Prostate gland (tissue), 2 donors: ENCODE data around the gene XPNPEP1.

ENCODE experiments used
- POLR2A ChIP-seq: fragments of 450-650 bp; IDR thresholded peaks from one replicate; pipeline ENCODE4 v1.6.1; 2016; ENCODE audit warnings: antibody characterized with exemption, mild to moderate bottlenecking
- POLR2AphosphoS5 ChIP-seq: sonication (generic); formaldehyde crosslinking; IDR thresholded peaks from one replicate; pipeline ENCODE4 v1.6.1; 2017; ENCODE audit warnings: antibody characterized with exemption
- TF ChIP-seq, protein P1 (sequence below), 4 experiments: fragments of 200-600 bp in 2 of 4; fragments of 450-650 bp in 2 of 4; sonication (generic) in 2 of 4; IDR thresholded peaks; 1 replicate in 3 of 4; 2 replicates in 1 of 4; pipeline ENCODE4 v1.5.1; 2016 to 2019; ENCODE audit warnings: antibody characterized with exemption in 4 of 4, mild to moderate bottlenecking in 2 of 4, moderate library complexity in 2 of 4

DNA sequence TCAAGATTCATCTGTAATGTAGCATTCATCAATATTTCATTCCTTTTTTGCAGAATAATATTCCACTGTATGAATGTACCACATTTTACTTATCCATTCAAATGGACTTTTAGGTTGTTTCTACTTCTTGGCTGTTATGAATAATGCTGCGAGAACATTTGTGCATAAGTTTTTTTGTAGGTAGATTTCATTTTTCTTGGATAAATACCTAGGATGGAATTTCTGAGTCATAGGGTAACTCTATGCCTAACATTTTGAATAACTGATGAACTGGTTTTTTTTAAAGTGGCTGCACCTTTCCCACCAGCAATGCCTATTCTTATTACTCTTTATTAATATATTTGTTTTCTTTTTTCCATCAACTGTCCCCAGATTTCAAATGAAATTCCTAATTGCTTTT lies 9.1 kb upstream of the XPNPEP1 start:
- TF ChIP-seq, protein P1, sequence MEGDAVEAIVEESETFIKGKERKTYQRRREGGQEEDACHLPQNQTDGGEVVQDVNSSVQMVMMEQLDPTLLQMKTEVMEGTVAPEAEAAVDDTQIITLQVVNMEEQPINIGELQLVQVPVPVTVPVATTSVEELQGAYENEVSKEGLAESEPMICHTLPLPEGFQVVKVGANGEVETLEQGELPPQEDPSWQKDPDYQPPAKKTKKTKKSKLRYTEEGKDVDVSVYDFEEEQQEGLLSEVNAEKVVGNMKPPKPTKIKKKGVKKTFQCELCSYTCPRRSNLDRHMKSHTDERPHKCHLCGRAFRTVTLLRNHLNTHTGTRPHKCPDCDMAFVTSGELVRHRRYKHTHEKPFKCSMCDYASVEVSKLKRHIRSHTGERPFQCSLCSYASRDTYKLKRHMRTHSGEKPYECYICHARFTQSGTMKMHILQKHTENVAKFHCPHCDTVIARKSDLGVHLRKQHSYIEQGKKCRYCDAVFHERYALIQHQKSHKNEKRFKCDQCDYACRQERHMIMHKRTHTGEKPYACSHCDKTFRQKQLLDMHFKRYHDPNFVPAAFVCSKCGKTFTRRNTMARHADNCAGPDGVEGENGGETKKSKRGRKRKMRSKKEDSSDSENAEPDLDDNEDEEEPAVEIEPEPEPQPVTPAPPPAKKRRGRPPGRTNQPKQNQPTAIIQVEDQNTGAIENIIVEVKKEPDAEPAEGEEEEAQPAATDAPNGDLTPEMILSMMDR (IDR thresholded peaks at IDR 0.05) = no peak
- TF ChIP-seq POLR2AphosphoS5 (no peak), POLR2A (no peak)
